GM18858 (cell line): Measurements from ENCODE around the gene YPEL5.

ENCODE experiments used
- ATAC-seq: cut with Tn5 transposase; IDR thresholded peaks from one replicate; pipeline ENCODE4 v1.9.1; 2021; ENCODE audit not compliant: unreplicated experiment

The YPEL5 gene

GRCh38 chr2:30164131-30164925, 17.5 kb downstream of the YPEL5 start:
- no peak for ATAC-seq

- peak; percentile 87 for ATAC-seq
These were observed 18.3 kb downstream of the YPEL5 start for GRCh38 chr2:30165050-30165520.

- no peak for ATAC-seq
These were observed 18.8 kb downstream of the YPEL5 start for GRCh38 chr2:30165617-30166016.

GRCh38 chr2:30172627-30173026, 25.8 kb downstream of the YPEL5 start:
- no peak for ATAC-seq

- no peak for ATAC-seq
These were observed 30.6 kb downstream of the YPEL5 start for GRCh38 chr2:30177440-30177839.

- no peak for ATAC-seq
These were observed 31.1 kb downstream of the YPEL5 start for GRCh38 chr2:30177956-30178355.

GRCh38 chr2:30178618-30179434, 32.0 kb downstream of the YPEL5 start:
- no peak for ATAC-seq

GRCh38 chr2:30179536-30179935, 32.7 kb downstream of the YPEL5 start:
- ATAC-seq, result no peak

- no peak for ATAC-seq
These were observed 33.4 kb downstream of the YPEL5 start for GRCh38 chr2:30180226-30180625.

GRCh38 chr2:30181176-30181575, 34.4 kb downstream of the YPEL5 start:
- no peak for ATAC-seq

GRCh38 chr2:30184035-30184434, 37.2 kb downstream of the YPEL5 start:
- no peak for ATAC-seq

- no peak for ATAC-seq
These were observed 38.4 kb downstream of the YPEL5 start for GRCh38 chr2:30185178-30185577.

GRCh38 chr2:30188292-30188691, 41.5 kb downstream of the YPEL5 start:
- no peak for ATAC-seq

- no peak for ATAC-seq
These were observed 43.8 kb downstream of the YPEL5 start for GRCh38 chr2:30190637-30191036.

- ATAC-seq, result no peak
These were observed 44.3 kb downstream of the YPEL5 start for GRCh38 chr2:30191107-30191506.

GRCh38 chr2:30191819-30192271, 45.0 kb downstream of the YPEL5 start:
- ATAC-seq, result no peak

GRCh38 chr2:30192314-30192713, 45.5 kb downstream of the YPEL5 start:
- ATAC-seq, result no peak

- no peak for ATAC-seq
These were observed 46.4 kb downstream of the YPEL5 start for GRCh38 chr2:30193104-30193681.

- no peak for ATAC-seq
These were observed 47.6 kb downstream of the YPEL5 start for GRCh38 chr2:30194421-30194820.

GRCh38 chr2:30195016-30195415, 48.2 kb downstream of the YPEL5 start:
- ATAC-seq, result no peak

- no peak for ATAC-seq
These were observed 50.9 kb downstream of the YPEL5 start for GRCh38 chr2:30197570-30198192.
